ENCODE results near the gene ANLN. TPM values are rescaled to one million over a fixed set of nuclear protein-coding genes. Genes with fewer than 3 reads are reported as not detected.
"Not testable (repeated sequence)": the region's sequence is repeated elsewhere in the genome, so short reads cannot be mapped to it uniquely, and the experiment has no call there.

The ANLN gene
- total RNA-seq, 1 donor from 2014 or later = 1.3 TPM

DNA sequence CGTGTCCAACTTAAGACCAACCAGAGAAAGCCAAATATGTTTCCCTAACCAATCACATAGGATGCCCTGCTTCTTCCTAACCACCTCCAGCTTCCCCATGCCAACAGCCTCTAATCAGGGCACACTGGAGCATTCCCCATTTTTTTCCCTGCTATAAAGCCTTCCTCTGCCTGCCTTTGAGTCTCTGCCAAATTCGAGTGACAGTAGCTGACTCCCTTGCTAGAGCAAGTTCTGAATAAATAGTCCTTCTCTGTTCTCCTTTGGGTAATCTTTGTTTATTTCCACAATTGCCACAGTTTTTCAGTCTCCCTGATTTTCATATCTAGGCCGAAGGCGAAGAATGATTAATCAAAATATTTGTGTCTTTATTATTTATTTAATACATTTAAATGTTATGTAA, 96.7 kb downstream of the ANLN start:
- intact Hi-C loops (cut with micrococcal nuclease) = loop anchor here (10.0 kb wide), 2 partner anchors 188 to 698 kb away; no protein-coding TSS in a partner anchor
- no peak for ATAC-seq
- DNase-seq = no peak

DNA sequence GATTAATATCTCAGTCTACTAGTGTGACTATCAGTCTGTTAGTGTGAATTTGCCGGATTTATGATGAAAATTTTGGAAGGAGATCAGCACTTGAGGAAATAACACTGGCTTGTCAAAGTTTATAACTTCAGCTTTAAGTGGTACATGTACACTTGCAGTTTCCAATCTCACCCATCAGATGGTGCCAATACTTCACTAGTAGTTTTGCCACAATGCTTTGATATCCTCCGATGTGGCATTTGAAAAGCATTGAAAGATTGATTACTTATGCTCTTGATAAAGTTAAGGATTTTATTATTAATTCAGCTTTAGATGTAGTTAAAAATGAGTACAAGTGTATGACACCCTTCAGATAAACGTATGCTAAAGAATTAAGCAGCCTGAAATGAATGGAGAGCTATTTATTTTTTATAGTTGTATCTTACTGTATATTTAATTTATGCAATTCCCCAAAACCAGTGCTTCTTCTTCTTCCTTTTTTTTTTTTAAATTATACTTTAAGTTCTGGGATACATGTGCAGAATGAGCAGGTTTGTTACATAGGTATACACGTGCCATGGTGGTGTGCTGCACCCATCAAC, 98.2 kb downstream of the ANLN start:
- ATAC-seq = no peak
- DNase-seq = no peak
- intact Hi-C loops (cut with micrococcal nuclease) = loop anchor here (10.0 kb wide), 2 partner anchors 187 to 697 kb away; no protein-coding TSS in a partner anchor

DNA sequence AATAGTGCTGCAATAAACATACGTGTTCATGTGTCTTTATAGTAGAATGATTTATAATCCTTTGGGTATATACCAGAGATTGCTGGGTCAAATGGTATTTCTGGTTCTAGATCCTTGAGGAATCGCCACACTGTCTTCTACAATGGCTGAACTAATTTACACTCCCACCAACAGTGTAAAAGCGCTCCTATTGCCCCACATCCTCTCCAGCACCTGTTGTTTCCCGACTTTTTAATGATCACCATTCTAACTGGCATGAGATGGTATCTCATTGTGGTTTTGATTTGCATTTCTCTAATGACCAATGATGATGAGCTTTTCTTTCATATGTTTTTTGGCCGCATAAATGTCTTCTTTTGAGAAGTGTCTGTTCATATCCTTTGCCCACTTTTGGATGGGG, 99.0 kb downstream of the ANLN start:
- not testable (repeated sequence) for ATAC-seq, DNase-seq
- intact Hi-C loops (cut with micrococcal nuclease) = loop anchor here (10.0 kb wide), 2 partner anchors 186 to 696 kb away; no protein-coding TSS in a partner anchor

DNA sequence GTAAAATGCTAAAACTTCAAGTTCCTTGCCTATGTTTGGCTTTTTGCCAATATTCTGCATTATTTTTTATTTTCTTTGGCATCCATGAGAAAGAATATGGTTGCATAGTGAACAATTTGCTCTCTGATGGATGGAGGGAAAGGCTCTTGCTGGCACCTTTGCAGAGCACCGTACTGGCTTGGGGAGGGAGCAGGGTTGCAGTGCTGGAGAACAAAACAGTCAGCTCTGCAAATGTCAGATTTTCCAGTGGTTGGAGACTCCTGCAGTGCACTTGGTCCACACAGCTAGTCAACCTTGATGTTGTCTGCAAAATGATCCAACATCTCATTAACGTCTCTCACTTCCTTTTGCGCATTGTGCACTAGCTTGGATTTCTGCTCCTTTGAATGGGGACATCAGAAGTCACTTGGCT, 100.8 kb downstream of the ANLN start:
- ATAC-seq (no peak), DNase-seq (no peak)
- intact Hi-C loops (cut with micrococcal nuclease) = no loop called here

DNA sequence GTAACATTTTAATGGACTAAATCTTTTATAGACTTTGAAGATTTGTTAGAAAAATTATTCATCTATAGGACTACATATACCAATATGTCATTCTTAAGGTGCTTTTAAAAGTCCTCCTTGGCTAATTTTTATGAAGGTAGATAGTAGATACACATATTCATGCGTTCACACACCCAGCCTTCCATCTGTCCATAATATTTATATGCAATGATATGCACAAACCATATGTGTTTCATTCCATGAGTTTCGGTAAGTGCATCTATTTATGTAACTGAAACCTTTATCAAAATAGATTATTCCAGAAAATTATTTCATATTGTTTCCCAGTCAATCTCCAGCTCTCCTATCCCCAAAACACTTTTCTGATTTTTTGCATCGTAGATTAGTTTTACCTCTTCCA, 101.7 kb downstream of the ANLN start:
- DNase-seq (no peak), ATAC-seq (no peak)
- intact Hi-C loops (cut with micrococcal nuclease) = no loop called here

DNA sequence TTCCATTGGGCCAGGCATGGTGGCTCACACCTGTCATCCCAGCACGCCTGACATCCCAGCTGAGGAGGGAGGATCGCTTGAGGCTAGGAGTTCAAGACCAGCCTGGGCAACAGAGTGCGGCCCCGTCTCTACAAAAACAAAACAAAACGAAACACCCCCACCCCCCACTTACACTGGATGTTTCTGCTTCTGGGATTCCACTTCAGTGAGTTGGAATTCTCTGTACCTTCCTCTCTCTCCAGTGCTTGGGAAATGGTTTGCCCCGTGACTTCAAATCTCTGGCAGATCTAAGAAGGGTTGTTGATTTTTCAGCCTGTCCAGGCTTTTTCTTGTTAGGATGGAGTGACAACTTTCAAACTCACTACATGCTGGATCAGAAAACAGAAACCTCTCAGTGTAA, 106.9 kb downstream of the ANLN start:
- DNase-seq = no peak
- no peak for ATAC-seq
- intact Hi-C loops (cut with micrococcal nuclease) = no loop called here

DNA sequence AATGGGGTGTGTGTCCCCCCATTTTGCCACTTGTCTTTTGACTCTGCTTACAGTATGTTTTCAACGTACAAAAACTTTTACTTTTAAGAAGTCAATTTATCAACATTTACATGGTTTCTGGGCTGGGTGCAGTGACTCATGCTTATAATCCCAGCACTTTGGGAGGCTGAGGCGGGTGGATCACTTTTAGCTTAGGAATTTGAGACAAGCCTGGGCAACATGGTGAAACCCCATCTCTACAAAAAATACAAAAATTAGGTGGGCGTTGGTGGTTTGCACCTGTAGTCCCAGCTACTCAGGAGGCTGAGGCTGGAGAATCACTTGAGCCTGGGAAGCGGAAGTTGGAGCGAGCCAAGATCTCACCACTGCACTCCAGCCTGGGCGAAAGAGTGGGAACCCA, 107.5 kb downstream of the ANLN start:
- DNase-seq; intact Hi-C loops (cut with micrococcal nuclease); ATAC-seq: not testable (repeated sequence)

DNA sequence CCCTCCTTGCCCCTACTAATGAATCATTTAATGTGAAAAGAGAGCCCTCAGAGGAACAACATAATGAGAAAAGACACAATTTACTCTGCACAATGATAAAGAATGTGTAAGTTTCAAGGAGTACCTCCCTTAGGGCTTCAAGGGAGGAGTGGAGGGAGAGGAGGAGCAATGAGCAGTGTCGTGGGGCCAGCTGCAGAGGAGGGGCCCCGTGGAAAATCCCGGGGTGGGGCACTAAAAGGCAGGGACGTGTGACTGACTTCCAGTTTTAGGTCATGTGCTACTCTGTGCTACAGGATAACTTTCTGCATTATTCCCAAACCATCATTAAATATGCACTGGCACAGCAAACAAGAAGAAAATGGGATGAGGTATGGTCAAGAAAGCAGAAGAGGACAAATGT, 108.1 kb downstream of the ANLN start:
- ATAC-seq = no peak
- intact Hi-C loops (cut with micrococcal nuclease) = no loop called here
- DNase-seq = no peak

Other genes with a start within 250 kb of the ANLN start
- gene EEPD1, start 236.6 kb upstream of the ANLN start, total RNA-seq = 9.6 TPM